ENCODE data around the gene SRP54.

DNA sequence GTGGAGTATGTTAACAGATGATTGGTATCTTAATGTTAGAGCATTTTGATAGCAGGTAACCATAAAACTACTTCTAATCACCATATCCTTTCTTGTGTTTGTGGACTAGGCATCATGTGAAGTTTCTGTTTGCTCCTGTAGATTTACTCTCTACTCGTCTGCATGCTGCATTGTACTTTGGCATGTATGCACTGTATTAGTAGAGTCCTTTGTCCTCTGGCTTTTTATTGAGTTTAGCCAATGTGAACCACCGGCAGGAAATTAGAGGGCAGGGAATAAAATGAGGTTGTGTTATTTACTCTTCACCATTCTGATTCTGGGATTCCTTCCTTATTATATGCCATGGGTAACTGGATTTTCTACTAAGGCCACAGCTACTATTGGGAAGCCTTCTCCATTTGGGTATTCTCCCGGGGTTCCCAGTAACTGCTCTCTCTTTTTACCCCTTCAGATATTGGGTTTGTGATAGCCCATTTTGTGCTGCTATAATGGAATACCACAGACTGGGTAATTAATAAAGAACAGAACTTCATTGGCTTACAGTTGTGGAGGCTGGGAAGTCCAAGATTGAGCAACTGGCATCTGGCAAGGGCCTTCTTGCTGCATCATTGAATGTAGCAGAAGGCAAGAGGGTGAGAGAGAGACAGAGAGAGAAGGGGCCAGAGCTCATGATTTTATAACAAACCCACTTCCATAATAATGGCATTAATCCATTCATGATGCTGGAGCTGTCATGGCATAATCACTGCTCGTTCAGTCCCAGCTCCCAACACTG, 85.6 kb downstream of the SRP54 start:
- TF ChIP-seq, protein P1, sequence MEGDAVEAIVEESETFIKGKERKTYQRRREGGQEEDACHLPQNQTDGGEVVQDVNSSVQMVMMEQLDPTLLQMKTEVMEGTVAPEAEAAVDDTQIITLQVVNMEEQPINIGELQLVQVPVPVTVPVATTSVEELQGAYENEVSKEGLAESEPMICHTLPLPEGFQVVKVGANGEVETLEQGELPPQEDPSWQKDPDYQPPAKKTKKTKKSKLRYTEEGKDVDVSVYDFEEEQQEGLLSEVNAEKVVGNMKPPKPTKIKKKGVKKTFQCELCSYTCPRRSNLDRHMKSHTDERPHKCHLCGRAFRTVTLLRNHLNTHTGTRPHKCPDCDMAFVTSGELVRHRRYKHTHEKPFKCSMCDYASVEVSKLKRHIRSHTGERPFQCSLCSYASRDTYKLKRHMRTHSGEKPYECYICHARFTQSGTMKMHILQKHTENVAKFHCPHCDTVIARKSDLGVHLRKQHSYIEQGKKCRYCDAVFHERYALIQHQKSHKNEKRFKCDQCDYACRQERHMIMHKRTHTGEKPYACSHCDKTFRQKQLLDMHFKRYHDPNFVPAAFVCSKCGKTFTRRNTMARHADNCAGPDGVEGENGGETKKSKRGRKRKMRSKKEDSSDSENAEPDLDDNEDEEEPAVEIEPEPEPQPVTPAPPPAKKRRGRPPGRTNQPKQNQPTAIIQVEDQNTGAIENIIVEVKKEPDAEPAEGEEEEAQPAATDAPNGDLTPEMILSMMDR (conservative IDR thresholded peaks at IDR 0.05 in 1 of 2, IDR thresholded peaks at IDR 0.05 in 1 of 2; ENCODE audit: low read depth in 1 of 2, low read length in 2 of 2): no peak
- no peak for TF ChIP-seq EZH2 (IDR thresholded peaks at IDR 0.05; ENCODE audit: low read length, missing control alignments)

Data from fibroblast of lung (primary cell).